HepG2 (cell line): ENCODE measurements around the gene KAT2A. TPM values are rescaled to one million over a fixed set of nuclear protein-coding genes. Genes with fewer than 3 reads are reported as not detected.

Source experiments
- ARID2 ChIP-seq: sonication (generic); formaldehyde crosslinking; IDR thresholded peaks from 2 replicates; pipeline ENCODE4 v1.8.1; 2022; ENCODE audit warnings: mild to moderate bottlenecking, missing genetic modification reagents, borderline replicate concordance
- GFI1 ChIP-seq: sonication (generic); formaldehyde crosslinking; IDR thresholded peaks from 2 replicates; pipeline ENCODE4 v1.5.0; 2020; ENCODE audit warnings: missing genetic modification reagents, mild to moderate bottlenecking, borderline replicate concordance
- HNF4G ChIP-seq, 2 experiments: sonication (generic) in 1 of 2; formaldehyde crosslinking in 1 of 2; IDR thresholded peaks; 2 replicates each; pipeline versions ENCODE4 v1.4.0 to v1.6.1; 2011 to 2020; ENCODE audit warnings: borderline replicate concordance in 2 of 2, low read depth in 2 of 2, mild to moderate bottlenecking in 2 of 2, low read length in 1 of 2, missing genetic modification reagents in 1 of 2, moderate library complexity in 1 of 2
- KLF9 ChIP-seq: IDR thresholded peaks from 2 replicates; pipeline ENCODE4 v1.6.1; 2016; ENCODE audit warnings: low read depth
- SETDB1 ChIP-seq: sonication (generic); formaldehyde crosslinking; IDR thresholded peaks from 2 replicates; pipeline ENCODE4 v1.5.1; 2020; ENCODE audit warnings: missing genetic modification reagents, mild to moderate bottlenecking, borderline replicate concordance
- SMAD3 ChIP-seq: sonication (generic); formaldehyde crosslinking; IDR thresholded peaks from 2 replicates; pipeline ENCODE4 v1.4.0; 2020; ENCODE audit warnings: missing genetic modification reagents
- TEAD3 ChIP-seq: optimal IDR thresholded peaks from 2 replicates; pipeline ENCODE3; 2016; ENCODE audit warnings: borderline replicate concordance
- ZNF18 ChIP-seq: sonication (generic); formaldehyde crosslinking; IDR thresholded peaks from 2 replicates; pipeline ENCODE4 v1.8.0; 2022; ENCODE audit warnings: mild to moderate bottlenecking, missing genetic modification reagents; ENCODE audit not compliant: insufficient replicate concordance
- ZNF20 ChIP-seq: sonication (generic); formaldehyde crosslinking; IDR thresholded peaks from 2 replicates; pipeline ENCODE4 v1.4.0; 2020; ENCODE audit warnings: mild to moderate bottlenecking, moderate library complexity, missing genetic modification reagents
- ZNF382 ChIP-seq: sonication (generic); formaldehyde crosslinking; IDR thresholded peaks from 2 replicates; pipeline ENCODE4 v1.5.0; 2020; ENCODE audit warnings: missing genetic modification reagents, mild to moderate bottlenecking, borderline replicate concordance
- ZNF546 ChIP-seq: sonication (generic); formaldehyde crosslinking; conservative IDR thresholded peaks from 2 replicates; pipeline ENCODE4 v1.8.1; 2023; ENCODE audit warnings: mild to moderate bottlenecking, missing genetic modification reagents
- ZNF563 ChIP-seq: sonication (generic); formaldehyde crosslinking; IDR thresholded peaks from 2 replicates; pipeline ENCODE4 v1.8.0; 2022; ENCODE audit warnings: mild to moderate bottlenecking, moderate library complexity, missing genetic modification reagents
- ZNF639 ChIP-seq: conservative IDR thresholded peaks from 2 replicates; pipeline ENCODE4 v1.6.1; 2018; ENCODE audit warnings: missing genetic modification reagents
- ZNF773 ChIP-seq: sonication (generic); formaldehyde crosslinking; IDR thresholded peaks from 2 replicates; pipeline ENCODE4 v1.4.0; 2020; ENCODE audit warnings: missing genetic modification reagents, borderline replicate concordance
- ZXDC ChIP-seq: sonication (generic); formaldehyde crosslinking; IDR thresholded peaks from 2 replicates; pipeline ENCODE4 v1.5.0; 2020; ENCODE audit warnings: mild to moderate bottlenecking, missing genetic modification reagents
- polyA plus RNA-seq, 8 experiments: library from polyadenylated mRNA; depleted of rRNA in 3 of 8; stranded (reverse) in 7 of 8; unstranded in 1 of 8; fragments of >200 nt; fragmentation: Illumina TruSeq in 4 of 8; extraction: Trizol in 4 of 8; gene quantifications; 2 replicates each; pipeline versions ENCODE4 v1.2.1 to v1.2.3, GENCODE V29; 2011 to 2016; ENCODE audit warnings: low read depth in 4 of 8, missing spikeins in 1 of 8, mixed read lengths in 1 of 8; ENCODE audit not compliant: insufficient read depth in 1 of 8
- total RNA-seq, 5 experiments: library from RNA; depleted of rRNA; stranded (reverse); fragments of >200 nt; fragmentation: Illumina TruSeq; extraction: Trizol; gene quantifications; 2 replicates each; pipeline ENCODE4 v1.2.3, GENCODE V29; 2016; ENCODE audit warnings: low read depth in 1 of 5
- TF ChIP-seq, protein P1 (sequence below): sonication (generic); formaldehyde crosslinking; conservative IDR thresholded peaks from 2 replicates; pipeline ENCODE4 v1.8.1; 2023; ENCODE audit warnings: missing genetic modification reagents
- TF ChIP-seq, protein P2 (sequence below): sonication (generic); formaldehyde crosslinking; IDR thresholded peaks from 2 replicates; pipeline ENCODE4 v1.5.0; 2020; ENCODE audit warnings: missing genetic modification reagents

KAT2A gene
- total and polyA plus RNA-seq, 2 of the 13 experiments (the other 11 are each of a cell fraction or from before 2014, with no cell fraction given), result 29.1 to 90.4 TPM

DNA sequence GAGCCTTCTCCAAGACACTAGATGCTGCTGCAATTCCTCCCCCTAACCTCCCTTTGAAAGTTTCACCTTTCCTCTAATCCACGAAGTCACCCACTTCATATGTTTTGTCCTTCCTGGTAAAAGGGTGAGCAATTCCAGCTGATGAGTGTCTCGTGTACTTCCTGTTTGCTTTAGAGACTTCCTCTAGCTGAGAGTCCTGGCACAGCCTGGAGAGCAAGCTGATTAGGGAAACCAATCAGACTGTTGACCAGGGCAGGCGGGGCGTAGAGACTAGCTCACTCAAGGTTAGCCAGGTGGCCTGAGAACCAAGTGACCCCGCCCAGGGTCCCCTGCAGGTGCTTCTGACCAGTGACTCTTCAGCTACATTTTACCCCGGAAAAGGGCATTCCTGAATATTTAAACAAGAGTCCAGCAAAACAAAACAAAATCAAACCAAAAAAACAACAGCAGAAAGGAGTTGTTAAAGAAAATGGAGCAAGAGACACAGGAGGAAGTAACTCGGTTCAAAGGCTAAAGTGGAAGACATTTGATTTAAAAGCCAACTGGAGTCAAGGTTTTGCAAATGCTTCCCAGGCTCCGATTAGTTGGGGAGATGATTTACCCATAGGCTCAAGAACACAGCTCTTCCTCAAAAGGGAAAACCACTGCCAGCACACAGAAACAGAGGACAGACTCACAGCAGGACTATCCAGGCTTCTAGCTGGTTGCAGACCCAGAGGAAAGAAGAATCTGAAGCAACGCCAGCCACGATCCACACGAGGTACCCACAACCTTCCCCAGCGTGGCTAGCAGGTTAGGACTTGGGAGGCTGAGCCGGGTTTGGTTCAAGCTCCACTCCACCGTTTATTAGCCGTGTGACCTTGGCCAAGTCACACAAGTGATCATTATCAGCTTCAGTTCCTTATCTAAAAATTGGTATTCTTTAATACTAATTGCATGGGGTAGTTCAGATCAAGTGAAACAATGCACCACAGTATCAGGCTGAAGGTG lies 14.8 kb upstream of the KAT2A start (continued):
- TF ChIP-seq HNF4G (IDR thresholded peaks at IDR 0.05; ENCODE audit: borderline replicate concordance, low read depth, low read length), result no peak
- no peak for TF ChIP-seq HNF4G (CRISPR knock-in tag; IDR thresholded peaks at IDR 0.05; ENCODE audit: borderline replicate concordance, low read depth)
- TF ChIP-seq SETDB1 (CRISPR knock-in tag), result no peak
- TF ChIP-seq TEAD3 (CRISPR knock-in tag), result peak; percentile 76
- no peak for TF ChIP-seq ZNF20 (CRISPR knock-in tag)
- peak; percentile 40; the same call in 1 of the 2 replicates for TF ChIP-seq GFI1 (CRISPR knock-in tag)
- TF ChIP-seq ZNF382 (CRISPR knock-in tag), result no peak
- TF ChIP-seq ZNF546 (CRISPR knock-in tag), result no peak
- TF ChIP-seq, protein P1, sequence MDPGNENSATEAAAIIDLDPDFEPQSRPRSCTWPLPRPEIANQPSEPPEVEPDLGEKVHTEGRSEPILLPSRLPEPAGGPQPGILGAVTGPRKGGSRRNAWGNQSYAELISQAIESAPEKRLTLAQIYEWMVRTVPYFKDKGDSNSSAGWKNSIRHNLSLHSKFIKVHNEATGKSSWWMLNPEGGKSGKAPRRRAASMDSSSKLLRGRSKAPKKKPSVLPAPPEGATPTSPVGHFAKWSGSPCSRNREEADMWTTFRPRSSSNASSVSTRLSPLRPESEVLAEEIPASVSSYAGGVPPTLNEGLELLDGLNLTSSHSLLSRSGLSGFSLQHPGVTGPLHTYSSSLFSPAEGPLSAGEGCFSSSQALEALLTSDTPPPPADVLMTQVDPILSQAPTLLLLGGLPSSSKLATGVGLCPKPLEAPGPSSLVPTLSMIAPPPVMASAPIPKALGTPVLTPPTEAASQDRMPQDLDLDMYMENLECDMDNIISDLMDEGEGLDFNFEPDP, result no peak
- TF ChIP-seq, protein P2, sequence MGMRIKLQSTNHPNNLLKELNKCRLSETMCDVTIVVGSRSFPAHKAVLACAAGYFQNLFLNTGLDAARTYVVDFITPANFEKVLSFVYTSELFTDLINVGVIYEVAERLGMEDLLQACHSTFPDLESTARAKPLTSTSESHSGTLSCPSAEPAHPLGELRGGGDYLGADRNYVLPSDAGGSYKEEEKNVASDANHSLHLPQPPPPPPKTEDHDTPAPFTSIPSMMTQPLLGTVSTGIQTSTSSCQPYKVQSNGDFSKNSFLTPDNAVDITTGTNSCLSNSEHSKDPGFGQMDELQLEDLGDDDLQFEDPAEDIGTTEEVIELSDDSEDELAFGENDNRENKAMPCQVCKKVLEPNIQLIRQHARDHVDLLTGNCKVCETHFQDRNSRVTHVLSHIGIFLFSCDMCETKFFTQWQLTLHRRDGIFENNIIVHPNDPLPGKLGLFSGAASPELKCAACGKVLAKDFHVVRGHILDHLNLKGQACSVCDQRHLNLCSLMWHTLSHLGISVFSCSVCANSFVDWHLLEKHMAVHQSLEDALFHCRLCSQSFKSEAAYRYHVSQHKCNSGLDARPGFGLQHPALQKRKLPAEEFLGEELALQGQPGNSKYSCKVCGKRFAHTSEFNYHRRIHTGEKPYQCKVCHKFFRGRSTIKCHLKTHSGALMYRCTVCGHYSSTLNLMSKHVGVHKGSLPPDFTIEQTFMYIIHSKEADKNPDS (CRISPR knock-in tag), result no peak
- no peak for TF ChIP-seq ZNF639
- 0 out of 2 replicates have a peak, but pooled peaks have one; percentile 25 for TF ChIP-seq SMAD3 (CRISPR knock-in tag)
- no peak for TF ChIP-seq ARID2 (CRISPR knock-in tag)
- TF ChIP-seq KLF9 (CRISPR knock-in tag), result no peak
- no peak for TF ChIP-seq ZNF773 (CRISPR knock-in tag)
- no peak for TF ChIP-seq ZNF18 (CRISPR knock-in tag)
- TF ChIP-seq ZXDC (CRISPR knock-in tag), result no peak
- no peak for TF ChIP-seq ZNF563 (CRISPR knock-in tag)
